Measurements from ENCODE around the gene ZNF284.

ZNF284 gene

DNA sequence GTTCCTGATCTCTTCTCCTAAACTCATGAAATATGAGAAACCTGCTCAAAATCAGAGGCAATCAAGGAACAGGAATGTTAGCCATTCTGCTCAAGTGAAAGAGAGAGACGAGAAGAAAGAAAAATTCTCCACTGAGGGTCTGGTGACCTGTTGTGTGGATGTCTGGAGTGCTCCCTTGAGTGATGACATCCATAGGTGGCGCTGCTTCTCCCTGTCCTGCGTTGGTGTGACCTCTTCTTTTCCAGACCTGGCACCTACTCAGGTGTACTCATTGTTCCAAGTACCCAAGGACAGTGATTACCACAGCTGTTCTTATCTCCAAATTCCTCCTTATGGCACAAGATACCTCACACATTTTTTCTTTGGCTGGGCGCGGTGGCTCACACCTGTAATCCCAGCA is 16.1 kb upstream of the ZNF284 start:
- H3K9me3 ChIP-seq (ENCODE audit: control insufficient read depth, low read length): no peaks in the 10 kb centered on the region
- no peaks in the 10 kb centered on the region for H3K36me3 ChIP-seq (ENCODE audit: control insufficient read depth, insufficient read depth, low read length)
- H2AFZ ChIP-seq: no peak overlapping the region
- TF ChIP-seq, protein P1, sequence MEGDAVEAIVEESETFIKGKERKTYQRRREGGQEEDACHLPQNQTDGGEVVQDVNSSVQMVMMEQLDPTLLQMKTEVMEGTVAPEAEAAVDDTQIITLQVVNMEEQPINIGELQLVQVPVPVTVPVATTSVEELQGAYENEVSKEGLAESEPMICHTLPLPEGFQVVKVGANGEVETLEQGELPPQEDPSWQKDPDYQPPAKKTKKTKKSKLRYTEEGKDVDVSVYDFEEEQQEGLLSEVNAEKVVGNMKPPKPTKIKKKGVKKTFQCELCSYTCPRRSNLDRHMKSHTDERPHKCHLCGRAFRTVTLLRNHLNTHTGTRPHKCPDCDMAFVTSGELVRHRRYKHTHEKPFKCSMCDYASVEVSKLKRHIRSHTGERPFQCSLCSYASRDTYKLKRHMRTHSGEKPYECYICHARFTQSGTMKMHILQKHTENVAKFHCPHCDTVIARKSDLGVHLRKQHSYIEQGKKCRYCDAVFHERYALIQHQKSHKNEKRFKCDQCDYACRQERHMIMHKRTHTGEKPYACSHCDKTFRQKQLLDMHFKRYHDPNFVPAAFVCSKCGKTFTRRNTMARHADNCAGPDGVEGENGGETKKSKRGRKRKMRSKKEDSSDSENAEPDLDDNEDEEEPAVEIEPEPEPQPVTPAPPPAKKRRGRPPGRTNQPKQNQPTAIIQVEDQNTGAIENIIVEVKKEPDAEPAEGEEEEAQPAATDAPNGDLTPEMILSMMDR (IDR thresholded peaks at IDR 0.05): no peak
- H3K4me2 ChIP-seq (ENCODE audit: low read length): no peak overlapping the region
- no peaks in the 10 kb centered on the region for H3K27me3 ChIP-seq (ENCODE audit: control insufficient read depth, insufficient read depth, low read length)
- H3K4me3 ChIP-seq (ENCODE audit: low read depth, low read length): no peak overlapping the region
- H3K27ac ChIP-seq: no peak overlapping the region
- H3K4me1 ChIP-seq: peaks cover 8% of the 10 kb centered on the region
- H3K79me2 ChIP-seq: peaks cover 9% of the 10 kb centered on the region
- no peak overlapping the region for H3K9ac ChIP-seq

DNA sequence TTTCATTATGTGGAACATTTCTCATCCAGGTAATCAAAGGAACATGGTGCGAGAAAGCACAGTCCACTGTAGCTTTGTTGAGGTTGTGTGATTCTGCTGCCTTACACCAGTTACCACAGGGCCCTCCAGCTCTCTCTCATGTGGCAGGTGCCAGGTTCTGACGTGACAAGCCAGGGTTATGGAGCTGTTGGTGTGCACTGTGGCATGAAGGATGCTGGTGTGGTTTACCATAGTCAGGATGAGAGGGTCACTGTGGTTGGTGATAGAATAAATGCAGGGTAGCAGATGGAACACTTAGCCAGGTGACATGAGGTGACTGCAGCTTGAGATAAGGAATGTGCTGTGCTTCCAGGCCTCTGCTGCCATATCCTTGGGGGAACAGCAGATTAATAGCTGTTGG is 12.7 kb upstream of the ZNF284 start:
- Histone ChIP-seq H3K79me2 (no peaks in the 10 kb centered on the region), H3K4me2 (ENCODE audit: low read length) (no peak overlapping the region), H3K4me3 (ENCODE audit: low read depth, low read length) (no peak overlapping the region), H3K27me3 (ENCODE audit: control insufficient read depth, insufficient read depth, low read length) (no peaks in the 10 kb centered on the region), H3K9me3 (ENCODE audit: control insufficient read depth, low read length) (no peaks in the 10 kb centered on the region), H3K4me1 (no peaks in the 10 kb centered on the region), H3K9ac (no peak overlapping the region), H3K27ac (no peak overlapping the region), H3K36me3 (ENCODE audit: control insufficient read depth, insufficient read depth, low read length) (no peaks in the 10 kb centered on the region), H2AFZ (no peak overlapping the region)
- TF ChIP-seq, protein P1 (IDR thresholded peaks at IDR 0.05): no peak

DNA sequence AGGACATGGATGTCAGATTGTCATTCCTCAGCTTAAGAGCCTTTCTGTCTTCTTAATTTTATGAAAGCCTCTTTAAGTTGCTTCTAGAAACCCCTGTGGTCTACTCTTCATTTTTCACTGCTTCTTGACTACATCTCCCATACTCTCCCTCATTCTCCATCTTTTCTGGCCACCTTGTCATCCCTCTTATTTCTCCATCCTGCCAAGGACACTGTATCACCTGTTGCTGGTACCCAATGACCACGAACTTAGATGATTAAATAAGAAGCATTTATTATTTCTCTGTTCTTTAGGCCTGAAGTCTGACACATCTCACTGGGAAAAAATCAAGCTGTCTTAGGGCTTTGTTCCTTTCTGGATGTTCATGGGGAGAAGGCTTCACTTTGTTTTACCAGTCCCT is 10.9 kb upstream of the ZNF284 start:
- H3K79me2 ChIP-seq: no peaks in the 10 kb centered on the region
- TF ChIP-seq, protein P1 (IDR thresholded peaks at IDR 0.05): no peak
- no peaks in the 10 kb centered on the region for H3K9me3 ChIP-seq (ENCODE audit: control insufficient read depth, low read length)
- no peak overlapping the region for H3K4me2 ChIP-seq (ENCODE audit: low read length)
- no peak overlapping the region for H3K27ac ChIP-seq
- no peaks in the 10 kb centered on the region for H3K27me3 ChIP-seq (ENCODE audit: control insufficient read depth, insufficient read depth, low read length)
- H3K36me3 ChIP-seq (ENCODE audit: control insufficient read depth, insufficient read depth, low read length): no peaks in the 10 kb centered on the region
- H3K9ac ChIP-seq: no peak overlapping the region
- H2AFZ ChIP-seq: no peak overlapping the region
- H3K4me1 ChIP-seq: no peaks in the 10 kb centered on the region
- H3K4me3 ChIP-seq (ENCODE audit: low read depth, low read length): no peak overlapping the region

DNA sequence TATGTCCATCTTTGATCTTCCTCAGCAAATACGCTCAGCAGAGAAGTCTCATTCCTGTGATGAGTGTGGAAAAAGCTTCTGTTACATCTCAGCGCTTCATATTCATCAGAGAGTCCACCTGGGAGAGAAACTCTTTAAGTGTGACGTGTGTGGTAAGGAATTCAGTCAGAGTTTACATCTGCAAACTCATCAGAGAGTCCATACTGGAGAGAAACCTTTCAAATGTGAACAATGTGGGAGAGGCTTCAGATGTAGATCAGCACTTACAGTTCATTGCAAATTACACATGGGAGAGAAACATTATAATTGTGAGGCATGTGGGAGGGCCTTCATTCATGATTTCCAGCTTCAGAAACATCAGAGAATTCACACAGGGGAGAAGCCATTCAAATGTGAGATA is 5.7 kb upstream of the ZNF284 start:
- Histone ChIP-seq H3K36me3 (ENCODE audit: control insufficient read depth, insufficient read depth, low read length) (peaks cover 5% of the 10 kb centered on the region), H2AFZ (no peak overlapping the region)

DNA sequence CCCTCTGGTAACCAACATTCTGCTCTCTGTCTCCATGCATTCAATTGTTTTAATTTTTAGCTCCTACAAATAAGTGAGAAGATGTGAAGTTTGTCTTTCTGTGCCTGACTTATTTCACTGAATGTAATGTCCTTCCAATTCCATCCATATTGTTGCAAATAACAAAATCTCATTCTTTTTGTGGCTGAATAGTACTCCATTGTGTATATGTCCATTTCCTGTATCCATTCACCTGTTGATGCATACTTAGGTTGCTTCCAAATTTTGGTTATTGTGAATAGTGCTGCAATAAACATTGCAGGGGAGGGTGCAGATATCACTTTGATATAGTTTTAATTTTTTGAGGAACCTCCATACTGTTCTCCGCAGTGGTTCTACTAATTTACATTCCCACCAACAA is 2.5 kb upstream of the ZNF284 start:
- peaks cover 5% of the 10 kb centered on the region for H3K36me3 ChIP-seq (ENCODE audit: control insufficient read depth, insufficient read depth, low read length)
- peaks cover 2% of the 10 kb centered on the region for H3K9me3 ChIP-seq (ENCODE audit: control insufficient read depth, low read length)
- H3K4me3 ChIP-seq (ENCODE audit: low read depth, low read length): no peak overlapping the region
- no peaks in the 10 kb centered on the region for H3K27me3 ChIP-seq (ENCODE audit: control insufficient read depth, insufficient read depth, low read length)
- H3K27ac ChIP-seq: no peak overlapping the region
- TF ChIP-seq, protein P1 (IDR thresholded peaks at IDR 0.05): no peak
- no peaks in the 10 kb centered on the region for H3K4me1 ChIP-seq
- no peak overlapping the region for H2AFZ ChIP-seq
- H3K9ac ChIP-seq: no peak overlapping the region
- no peaks in the 10 kb centered on the region for H3K79me2 ChIP-seq
- H3K4me2 ChIP-seq (ENCODE audit: low read length): no peak overlapping the region

More for the DNA sequence above, 5.7 kb upstream of the ZNF284 start:
- no peak overlapping the region for H3K4me2 ChIP-seq (ENCODE audit: low read length)
- H3K4me3 ChIP-seq (ENCODE audit: low read depth, low read length): no peak overlapping the region
- no peak overlapping the region for H3K9ac ChIP-seq
- TF ChIP-seq, protein P1 (IDR thresholded peaks at IDR 0.05): no peak
- no peaks in the 10 kb centered on the region for H3K79me2 ChIP-seq
- H3K27me3 ChIP-seq (ENCODE audit: control insufficient read depth, insufficient read depth, low read length): no peaks in the 10 kb centered on the region
- H3K4me1 ChIP-seq: no peaks in the 10 kb centered on the region
- no peak overlapping the region for H3K27ac ChIP-seq
- peaks cover 2% of the 10 kb centered on the region for H3K9me3 ChIP-seq (ENCODE audit: control insufficient read depth, low read length)
